Caco-2 (cell line): ENCODE results near the gene AP2A2. TPM values are rescaled to one million over a fixed set of nuclear protein-coding genes. Genes with fewer than 3 reads are reported as not detected.

Source experiments
- BruUV-seq: library from RNA; stranded (reverse); fragments of 400-500 nt; replicated peaks from 2 replicates; lab custom pipeline; 2021; lab: Mats Ljungman, UMichigan
- CTCF ChIA-PET: fragments of 300-600 bp; sonication (Branson Sonifier 250); formaldehyde crosslinking; loops from one replicate; lab custom pipeline; 2022; ENCODE audit warnings: antibody characterized with exemption; lab: Charles Lee
- POLR2A ChIA-PET: fragments of 300-600 bp; sonication (Branson Sonifier 250); formaldehyde crosslinking; loops from one replicate; lab custom pipeline; 2022; ENCODE audit warnings: antibody characterized with exemption; lab: Charles Lee
- DNase-seq, 2 experiments: peaks; one replicate each; pipeline versions ENCODE4 v3.0.0 to v3.0.0-alpha.2; 2020 to 2022
- H3K27me3 ChIP-seq: replicated peaks from 2 replicates; pipeline ENCODE4 v1.6.0; 2011; ENCODE audit warnings: low read length; ENCODE audit not compliant: control insufficient read depth, insufficient read depth
- H3K36me3 ChIP-seq: 2 replicates; pipeline ENCODE4 v1.5.1; 2011; ENCODE audit warnings: low read length; ENCODE audit not compliant: control insufficient read depth, insufficient read depth
- H3K4me1 ChIP-seq: fragments of 250-450 bp; sonication (Bioruptor Pico); 2 replicates; pipeline ENCODE4 v1.5.1; 2020; ENCODE audit warnings: mild to moderate bottlenecking
- H3K4me3 ChIP-seq: 2 replicates; pipeline ENCODE4 v1.5.1; 2011; ENCODE audit warnings: low read depth, mild to moderate bottlenecking, control low read depth, low read length
- H3K9me3 ChIP-seq: fragments of 250-450 bp; sonication (Bioruptor Pico); 2 replicates; pipeline ENCODE4 v1.5.1; 2020; ENCODE audit warnings: mild to moderate bottlenecking, moderate library complexity
- H3K27ac Mint-ChIP-seq: one replicate; pipeline ENCODE4 v1.8.0; 2022; ENCODE audit warnings: mixed read lengths; ENCODE audit not compliant: unreplicated experiment
- H3K27me3 Mint-ChIP-seq: one replicate; pipeline ENCODE4 v1.8.0; 2022; ENCODE audit warnings: mixed read lengths; ENCODE audit not compliant: insufficient read depth, unreplicated experiment
- H3K36me3 Mint-ChIP-seq: one replicate; pipeline ENCODE4 v1.8.0; 2022; ENCODE audit warnings: mild to moderate bottlenecking, mixed read lengths; ENCODE audit not compliant: insufficient read depth, unreplicated experiment
- H3K4me1 Mint-ChIP-seq: one replicate; pipeline ENCODE4 v1.8.0; 2022; ENCODE audit warnings: low read depth, mixed read lengths; ENCODE audit not compliant: unreplicated experiment
- H3K4me3 Mint-ChIP-seq: one replicate; pipeline ENCODE4 v1.8.0; 2022; ENCODE audit warnings: mild to moderate bottlenecking, moderate library complexity, mixed read lengths; ENCODE audit not compliant: unreplicated experiment
- H3K9me3 Mint-ChIP-seq: one replicate; pipeline ENCODE4 v1.8.0; 2022; ENCODE audit warnings: mixed read lengths; ENCODE audit not compliant: unreplicated experiment
- CTCF ChIP-seq, 2 experiments: fragments of 200-600 bp in 1 of 2; IDR thresholded peaks; 1 replicate in 1 of 2; 2 replicates in 1 of 2; pipeline versions ENCODE4 v1.5.1 to v1.8.0; 2011 to 2022; ENCODE audit warnings: antibody characterized with exemption in 1 of 2, control low read depth in 1 of 2, inconsistent platforms in 1 of 2, low read depth in 1 of 2, low read length in 1 of 2, mild to moderate bottlenecking in 1 of 2, moderate library complexity in 1 of 2; ENCODE audit not compliant: insufficient read depth in 1 of 2, severe bottlenecking in 1 of 2, unreplicated experiment in 1 of 2
- intact Hi-C: fragments of 100-400 bp; cut with micrococcal nuclease; formaldehyde crosslinking; loops from one replicate; pipeline ENCODE4 v1.10.0; 2022; ENCODE audit not compliant: unreplicated experiment
- total RNA-seq: library from RNA; stranded (reverse); gene quantifications from 2 replicates; pipeline ENCODE4 v1.2.3, GENCODE V29; 2022

The AP2A2 gene
- total RNA-seq, 1 experiment from 2014 or later, result 130 TPM

- peaks cover 77% of the 10 kb centered on the region for H3K36me3 Mint-ChIP-seq
- DNase-seq, result peak; percentile 91 to 92
- H3K4me3 ChIP-seq, result no peak overlapping the region
- TSS peak; percentile 42 for BruUV-seq
- no peaks in the 10 kb centered on the region for H3K27me3 ChIP-seq
- intact Hi-C loops, result no loop called here
- CTCF ChIA-PET, result interaction anchor here (1.5 kb wide), 1 partner anchor 59 kb away, joined by 5 read pairs; no protein-coding TSS in a partner anchor
- H3K4me3 Mint-ChIP-seq, result peak overlapping the region; percentile 38
- H3K9me3 ChIP-seq, result no peaks in the 10 kb centered on the region
- POLR2A ChIA-PET, result no interaction called here
- no peaks in the 10 kb centered on the region for H3K36me3 ChIP-seq
- peaks cover 59% of the 10 kb centered on the region for H3K4me1 Mint-ChIP-seq
- peaks cover 69% of the 10 kb centered on the region for H3K4me1 ChIP-seq
- TF ChIP-seq CTCF (IDR thresholded peaks at IDR 0.05; ENCODE audit: insufficient read depth in 1 of 2, low read depth in 1 of 2, low read length in 1 of 2, severe bottlenecking in 1 of 2, unreplicated experiment in 1 of 2), result no peak
- H3K27ac Mint-ChIP-seq, result peak overlapping the region; percentile 78
- H3K9me3 Mint-ChIP-seq, result no peaks in the 10 kb centered on the region
- H3K27me3 Mint-ChIP-seq, result no peaks in the 10 kb centered on the region
Measured at GRCh38 chr11:957212-957920, 31.7 kb downstream of the AP2A2 start.

- Mint-ChIP-seq H3K27ac (peak overlapping the region; percentile 78), H3K4me1 (peaks cover 53% of the 10 kb centered on the region), H3K9me3 (no peaks in the 10 kb centered on the region), H3K27me3 (no peaks in the 10 kb centered on the region), H3K36me3 (peaks cover 82% of the 10 kb centered on the region), H3K4me3 (peak overlapping the region; percentile 38)
- no peak for DNase-seq
- POLR2A ChIA-PET, result no interaction called here
- Histone ChIP-seq H3K4me1 (peaks cover 65% of the 10 kb centered on the region), H3K4me3 (no peak overlapping the region), H3K36me3 (no peaks in the 10 kb centered on the region), H3K9me3 (no peaks in the 10 kb centered on the region), H3K27me3 (no peaks in the 10 kb centered on the region)
- no peak for TF ChIP-seq CTCF (IDR thresholded peaks at IDR 0.05; ENCODE audit: insufficient read depth in 1 of 2, low read depth in 1 of 2, low read length in 1 of 2, severe bottlenecking in 1 of 2, unreplicated experiment in 1 of 2)
- CTCF ChIA-PET, result interaction anchor here (1.5 kb wide), 1 partner anchor 60 kb away, joined by 5 read pairs; no protein-coding TSS in a partner anchor
- BruUV-seq, result no TSS peak
- intact Hi-C loops, result no loop called here
Measured at GRCh38 chr11:958101-958500, 32.4 kb downstream of the AP2A2 start.

- BruUV-seq, result no TSS peak
- H3K4me3 Mint-ChIP-seq, result no peak overlapping the region
- TF ChIP-seq CTCF (IDR thresholded peaks at IDR 0.05; ENCODE audit: insufficient read depth in 1 of 2, low read depth in 1 of 2, low read length in 1 of 2, severe bottlenecking in 1 of 2, unreplicated experiment in 1 of 2), result no peak
- no peak overlapping the region for H3K4me3 ChIP-seq
- peak overlapping the region; percentile 78 for H3K27ac Mint-ChIP-seq
- H3K36me3 ChIP-seq, result no peaks in the 10 kb centered on the region
- no peaks in the 10 kb centered on the region for H3K9me3 Mint-ChIP-seq
- peaks cover 44% of the 10 kb centered on the region for H3K4me1 Mint-ChIP-seq
- no peaks in the 10 kb centered on the region for H3K9me3 ChIP-seq
- H3K27me3 ChIP-seq, result no peaks in the 10 kb centered on the region
- peaks cover 88% of the 10 kb centered on the region for H3K36me3 Mint-ChIP-seq
- POLR2A ChIA-PET, result no interaction called here
- CTCF ChIA-PET, result interaction anchor here (0.9 kb wide), 1 partner anchor 13 kb away, joined by 6 read pairs; no protein-coding TSS in a partner anchor
- intact Hi-C loops, result no loop called here
- peaks cover 56% of the 10 kb centered on the region for H3K4me1 ChIP-seq
- H3K27me3 Mint-ChIP-seq, result no peaks in the 10 kb centered on the region
- no peak for DNase-seq
Measured at GRCh38 chr11:959027-959426, 33.4 kb downstream of the AP2A2 start.
